Measurements from ENCODE around the gene MGAT5.

MGAT5 gene

GRCh38 chr2:134352844-134353243 is 99.0 kb downstream of the MGAT5 start:
- Histone ChIP-seq H3K9me3 (ENCODE audit: low read length) (no peaks in the 10 kb centered on the region), H3K4me1 (ENCODE audit: insufficient read depth, low read length, severe bottlenecking) (no peaks in the 10 kb centered on the region), H3K79me2 (ENCODE audit: insufficient read depth, low read length) (no peaks in the 10 kb centered on the region), H3K9me2 (ENCODE audit: low read depth, low read length) (no peaks in the 10 kb centered on the region), H3K36me3 (ENCODE audit: insufficient read depth, low read length) (peaks cover 92% of the 10 kb centered on the region), H3K4me3 (ENCODE audit: low read depth, low read length, poor library complexity, severe bottlenecking) (no peak overlapping the region), H2AFZ (ENCODE audit: low read length) (no peak overlapping the region), H4K20me1 (ENCODE audit: insufficient read depth, low read length) (no peaks in the 10 kb centered on the region), H3F3A (ENCODE audit: insufficient read depth, low read length) (no peaks in the 10 kb centered on the region), H3K27ac (ENCODE audit: low read depth, low read length, poor library complexity, severe bottlenecking) (no peak overlapping the region), H3K27me3 (ENCODE audit: insufficient read depth, low read length) (no peaks in the 10 kb centered on the region), H3K4me2 (ENCODE audit: low read length) (no peak overlapping the region), H3K9ac (ENCODE audit: low read length) (no peak overlapping the region)
- TF ChIP-seq CTCF (IDR thresholded peaks at IDR 0.05; ENCODE audit: low read length) (no peak), EZH2 (IDR thresholded peaks at IDR 0.05; ENCODE audit: borderline replicate concordance, low read length) (no peak)

- peaks cover 7% of the 10 kb centered on the region for H3K4me1 ChIP-seq (ENCODE audit: insufficient read depth, low read length, severe bottlenecking)
- no peak overlapping the region for H3K4me2 ChIP-seq (ENCODE audit: low read length)
- no peaks in the 10 kb centered on the region for H3K27me3 ChIP-seq (ENCODE audit: insufficient read depth, low read length)
- H3K9me3 ChIP-seq (ENCODE audit: low read length), result no peaks in the 10 kb centered on the region
- TF ChIP-seq CTCF (IDR thresholded peaks at IDR 0.05; ENCODE audit: low read length) (no peak), EZH2 (IDR thresholded peaks at IDR 0.05; ENCODE audit: borderline replicate concordance, low read length) (no peak)
- no peak overlapping the region for H3K4me3 ChIP-seq (ENCODE audit: low read depth, low read length, poor library complexity, severe bottlenecking)
- peaks cover 95% of the 10 kb centered on the region for H3K36me3 ChIP-seq (ENCODE audit: insufficient read depth, low read length)
- no peaks in the 10 kb centered on the region for H3K79me2 ChIP-seq (ENCODE audit: insufficient read depth, low read length)
- H3K9ac ChIP-seq (ENCODE audit: low read length), result no peak overlapping the region
- no peak overlapping the region for H3K27ac ChIP-seq (ENCODE audit: low read depth, low read length, poor library complexity, severe bottlenecking)
- H3K9me2 ChIP-seq (ENCODE audit: low read depth, low read length), result no peaks in the 10 kb centered on the region
- H2AFZ ChIP-seq (ENCODE audit: low read length), result no peak overlapping the region
- H4K20me1 ChIP-seq (ENCODE audit: insufficient read depth, low read length), result no peaks in the 10 kb centered on the region
- H3F3A ChIP-seq (ENCODE audit: insufficient read depth, low read length), result no peaks in the 10 kb centered on the region
Observed at GRCh38 chr2:134354611-134355010, 100.7 kb downstream of the MGAT5 start.

GRCh38 chr2:134357814-134358213 is 103.9 kb downstream of the MGAT5 start:
- Histone ChIP-seq H3K27me3 (ENCODE audit: insufficient read depth, low read length) (no peaks in the 10 kb centered on the region), H3K9ac (ENCODE audit: low read length) (no peak overlapping the region), H3K36me3 (ENCODE audit: insufficient read depth, low read length) (peaks cover 92% of the 10 kb centered on the region), H3K4me2 (ENCODE audit: low read length) (no peak overlapping the region), H3F3A (ENCODE audit: insufficient read depth, low read length) (no peaks in the 10 kb centered on the region), H3K79me2 (ENCODE audit: insufficient read depth, low read length) (no peaks in the 10 kb centered on the region), H4K20me1 (ENCODE audit: insufficient read depth, low read length) (no peaks in the 10 kb centered on the region), H3K27ac (ENCODE audit: low read depth, low read length, poor library complexity, severe bottlenecking) (no peak overlapping the region), H3K9me3 (ENCODE audit: low read length) (no peaks in the 10 kb centered on the region), H2AFZ (ENCODE audit: low read length) (no peak overlapping the region), H3K9me2 (ENCODE audit: low read depth, low read length) (no peaks in the 10 kb centered on the region), H3K4me3 (ENCODE audit: low read depth, low read length, poor library complexity, severe bottlenecking) (no peak overlapping the region), H3K4me1 (ENCODE audit: insufficient read depth, low read length, severe bottlenecking) (peaks cover 11% of the 10 kb centered on the region)
- TF ChIP-seq CTCF (IDR thresholded peaks at IDR 0.05; ENCODE audit: low read length) (no peak), EZH2 (IDR thresholded peaks at IDR 0.05; ENCODE audit: borderline replicate concordance, low read length) (no peak)
